Forelimb muscle (tissue), 1 donor: ENCODE results near the gene HEPHL1. TPM values are rescaled to one million over a fixed set of nuclear protein-coding genes. Genes with fewer than 3 reads are reported as not detected.

Experiments
- DNase-seq: peaks from one replicate; pipeline ENCODE4 v3.0.0-alpha.2; 2013; ENCODE audit warnings: low read depth
- polyA plus RNA-seq: library from polyadenylated mRNA; unstranded; fragments of 120-200 nt; gene quantifications from one replicate; pipeline ENCODE4 v1.2.1, GENCODE V29; 2013; ENCODE audit not compliant: insufficient read length

The HEPHL1 gene
- polyA plus RNA-seq, 1 donor = 0.04 TPM

DNA sequence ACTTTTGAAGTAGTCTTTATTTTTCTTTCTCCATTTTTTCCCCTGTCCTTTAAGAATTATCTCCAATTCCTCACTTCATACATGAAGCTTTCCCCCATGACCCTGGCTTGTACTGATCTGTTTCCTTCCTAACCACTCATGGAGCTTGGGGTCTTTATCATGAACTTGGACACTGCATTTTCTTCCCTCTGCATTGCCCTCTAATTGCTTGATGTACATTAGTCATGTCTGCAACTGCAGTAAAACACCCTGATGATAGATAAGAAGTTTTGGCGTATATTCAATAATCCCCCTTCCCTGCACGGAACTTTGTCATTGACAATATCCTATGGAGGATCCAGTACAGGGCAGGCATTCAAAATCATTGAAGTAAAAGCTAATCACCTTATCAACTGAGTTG, 3.4 kb downstream of the HEPHL1 start:
- no peak for DNase-seq

- DNase-seq = no peak
These were observed 4.7 kb downstream of the HEPHL1 start for GRCh38 chr11:94025690-94026394.

DNA sequence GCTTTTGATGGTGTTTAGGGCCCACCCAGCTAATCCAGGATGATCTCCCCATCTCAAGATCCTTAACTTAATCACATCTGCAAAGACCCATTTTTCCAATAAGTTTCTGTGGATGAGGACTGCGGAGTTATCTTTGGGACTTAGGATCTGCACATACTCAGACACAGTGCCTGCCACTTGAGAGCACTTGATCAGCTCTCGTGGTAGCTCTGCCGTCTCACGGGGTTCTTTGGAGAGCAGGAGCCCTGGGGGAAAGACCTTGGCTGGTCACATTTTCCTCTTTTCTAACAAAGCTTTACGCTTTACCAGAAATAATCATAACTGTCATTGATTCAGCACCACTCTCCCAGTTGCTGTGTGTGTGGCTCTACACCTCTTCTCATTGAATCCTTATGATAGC, 6.1 kb downstream of the HEPHL1 start:
- DNase-seq = no peak

GRCh38 chr11:94028436-94028835, 7.3 kb downstream of the HEPHL1 start:
- no peak for DNase-seq

DNA sequence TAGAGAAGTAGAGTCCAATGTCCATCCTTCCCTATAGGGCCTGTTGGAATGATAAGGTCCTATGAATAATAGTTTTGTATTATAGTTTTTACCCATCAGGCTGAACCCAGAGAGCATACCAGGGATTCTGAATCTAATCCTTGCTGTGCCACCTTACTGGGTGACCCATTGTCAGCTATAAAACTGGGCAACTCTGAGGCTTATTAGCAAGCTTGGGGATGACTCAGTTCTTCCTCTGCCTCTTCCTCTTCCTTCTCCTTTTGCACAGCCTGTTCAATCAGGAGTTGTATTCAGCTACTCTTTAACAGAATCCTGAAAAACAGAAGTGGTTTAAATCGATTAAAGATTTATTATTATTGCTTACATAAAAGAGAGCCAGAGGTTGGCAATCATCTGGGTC, 8.9 kb downstream of the HEPHL1 start:
- DNase-seq = no peak

DNA sequence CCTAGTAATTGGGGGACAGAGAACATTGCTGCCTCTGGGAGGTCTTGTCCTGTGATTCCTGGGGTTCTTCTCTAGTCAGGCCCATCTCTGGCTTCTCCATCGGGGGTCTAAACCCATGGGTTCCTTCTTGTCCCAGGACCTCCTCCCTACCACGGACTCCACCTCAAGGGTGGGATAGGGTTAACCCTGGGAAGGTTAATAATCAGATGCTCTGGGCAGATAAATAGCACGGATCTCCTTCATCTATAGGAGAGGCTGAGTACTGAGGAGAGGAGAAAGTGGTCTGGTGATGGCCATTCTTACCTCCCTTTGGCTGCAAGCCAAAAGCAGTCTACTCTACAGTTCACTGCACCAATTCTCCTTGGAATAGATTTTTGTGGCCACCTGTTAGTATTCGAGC, 10.5 kb downstream of the HEPHL1 start:
- DNase-seq = no peak

DNA sequence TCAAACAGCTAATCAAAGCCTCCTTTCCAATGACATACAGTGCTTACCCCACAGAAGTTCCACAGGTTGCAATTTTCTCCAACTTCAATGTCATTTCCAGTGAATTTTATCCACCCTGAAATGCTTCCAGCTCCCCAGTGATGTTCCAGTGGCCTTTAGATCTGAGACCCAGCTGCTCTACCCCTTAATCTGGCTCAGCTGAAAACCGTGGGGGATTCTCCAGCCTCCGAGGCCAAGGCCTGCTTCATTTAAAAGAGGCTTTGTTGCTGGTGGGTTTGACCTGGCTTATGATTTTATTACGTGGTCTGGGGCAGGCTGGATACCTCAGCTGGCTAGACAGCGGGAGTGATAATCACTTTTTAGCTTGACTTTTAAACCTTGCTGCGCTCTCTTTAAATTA, 10.9 kb downstream of the HEPHL1 start:
- DNase-seq = no peak

GRCh38 chr11:94032725-94033124, 11.6 kb downstream of the HEPHL1 start:
- DNase-seq = no peak

GRCh38 chr11:94034207-94034606, 13.1 kb downstream of the HEPHL1 start:
- no peak for DNase-seq

GRCh38 chr11:94036096-94036495, 14.9 kb downstream of the HEPHL1 start:
- no peak for DNase-seq

DNA sequence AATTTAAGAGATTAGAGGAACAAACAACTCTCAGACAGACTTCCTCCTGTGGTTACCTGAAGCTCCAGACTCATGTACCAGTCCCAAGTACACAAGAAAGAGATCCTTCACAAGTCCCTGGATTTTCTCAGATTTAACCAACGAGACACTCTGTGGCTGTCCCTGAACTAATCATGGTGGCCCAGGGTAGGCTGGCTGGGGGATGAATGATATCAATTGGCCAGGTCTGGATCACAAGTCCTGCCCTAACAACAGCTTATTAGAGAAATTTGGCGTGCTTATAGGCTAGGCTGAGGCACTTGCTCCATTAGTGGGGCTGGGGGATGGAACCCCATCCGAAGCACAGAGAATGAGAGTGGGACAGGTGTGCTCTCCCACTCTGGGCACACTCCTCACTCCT, 22.1 kb downstream of the HEPHL1 start:
- no peak for DNase-seq

DNA sequence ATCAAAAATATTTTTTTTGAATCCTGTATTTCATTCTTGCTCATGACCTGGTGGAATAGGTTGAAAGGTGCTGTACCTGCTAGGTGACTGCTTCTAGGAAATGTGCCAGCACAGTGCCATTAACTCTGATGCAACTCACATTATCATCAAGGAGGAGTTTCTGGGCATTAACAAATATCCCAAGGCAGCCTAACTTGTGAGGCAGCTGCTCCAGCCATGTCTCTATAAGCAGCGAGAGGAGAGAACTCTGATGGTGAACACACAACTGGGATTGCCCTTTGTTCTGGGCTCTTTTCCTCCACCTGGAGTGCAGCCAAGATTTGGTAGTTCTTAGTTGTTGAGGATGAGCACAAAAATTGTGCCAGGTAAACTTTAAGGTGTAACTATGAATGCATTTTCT, 25.6 kb downstream of the HEPHL1 start:
- no peak for DNase-seq

GRCh38 chr11:94048032-94048709, 27.0 kb downstream of the HEPHL1 start:
- DNase-seq = no peak

- DNase-seq = no peak
These were observed 28.2 kb downstream of the HEPHL1 start for GRCh38 chr11:94049351-94049750.

DNA sequence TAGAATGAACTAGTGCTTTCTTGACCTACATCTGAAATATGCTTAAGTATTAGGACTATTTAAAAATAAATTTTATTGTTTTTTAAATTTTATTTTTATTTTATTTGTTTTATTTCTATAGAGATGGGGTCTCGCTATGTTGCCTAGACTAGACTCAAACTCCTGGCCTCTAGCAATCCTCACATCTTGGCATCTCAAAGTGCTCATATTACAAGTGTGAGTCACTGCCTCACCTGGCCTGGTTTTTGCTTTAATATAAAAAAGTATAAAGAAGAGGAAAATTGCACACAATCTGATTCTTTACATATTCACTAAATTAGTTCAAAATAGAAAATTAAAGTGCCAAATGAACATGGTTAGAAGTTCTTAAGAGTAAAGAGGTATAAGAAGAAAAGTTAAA, 37.5 kb downstream of the HEPHL1 start:
- DNase-seq = no peak

DNA sequence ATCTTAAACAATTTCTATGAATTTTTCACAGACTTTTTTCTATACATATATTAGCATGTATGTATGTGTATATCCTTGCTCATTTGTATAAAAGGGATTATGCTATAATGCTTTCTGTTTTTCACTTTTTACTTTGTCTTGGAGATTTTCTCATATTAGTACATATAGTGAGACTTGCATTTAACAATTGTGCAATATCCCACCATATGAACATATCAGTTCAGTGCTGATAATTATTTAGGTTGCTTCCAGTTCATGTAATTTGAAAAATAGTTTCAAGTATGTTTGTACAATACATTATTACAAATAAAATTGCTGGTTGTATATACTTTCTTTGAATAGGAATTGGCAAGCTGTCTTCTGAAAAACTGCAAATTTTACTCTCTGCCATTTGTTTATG, 37.9 kb downstream of the HEPHL1 start:
- DNase-seq = no peak

DNA sequence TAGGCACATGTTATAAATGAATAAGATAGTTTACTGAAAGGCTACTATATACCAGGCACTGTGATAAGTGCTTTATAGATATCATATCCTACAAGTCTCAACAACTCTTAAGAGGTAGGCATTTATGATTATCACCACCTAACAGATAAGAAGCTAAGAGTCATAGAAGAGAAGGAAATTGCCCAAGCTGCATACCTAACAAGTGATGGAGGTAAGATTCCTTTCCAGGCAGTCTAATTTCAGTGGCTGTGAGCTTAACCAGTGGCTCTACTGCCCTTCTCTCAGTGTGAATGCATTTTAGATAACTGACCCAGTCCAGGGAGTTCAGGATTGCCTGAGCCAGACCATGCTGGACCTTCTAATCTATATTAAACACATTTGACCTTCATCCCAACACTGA, 39.2 kb downstream of the HEPHL1 start:
- no peak for DNase-seq

GRCh38 chr11:94062360-94062759, 41.2 kb downstream of the HEPHL1 start:
- no peak for DNase-seq

GRCh38 chr11:94066901-94067429, 45.8 kb downstream of the HEPHL1 start:
- DNase-seq = no peak

- DNase-seq = no peak
These were observed 47.6 kb downstream of the HEPHL1 start for GRCh38 chr11:94068764-94069163.

- no peak for DNase-seq
These were observed 56.6 kb downstream of the HEPHL1 start for GRCh38 chr11:94077552-94078293.

DNA sequence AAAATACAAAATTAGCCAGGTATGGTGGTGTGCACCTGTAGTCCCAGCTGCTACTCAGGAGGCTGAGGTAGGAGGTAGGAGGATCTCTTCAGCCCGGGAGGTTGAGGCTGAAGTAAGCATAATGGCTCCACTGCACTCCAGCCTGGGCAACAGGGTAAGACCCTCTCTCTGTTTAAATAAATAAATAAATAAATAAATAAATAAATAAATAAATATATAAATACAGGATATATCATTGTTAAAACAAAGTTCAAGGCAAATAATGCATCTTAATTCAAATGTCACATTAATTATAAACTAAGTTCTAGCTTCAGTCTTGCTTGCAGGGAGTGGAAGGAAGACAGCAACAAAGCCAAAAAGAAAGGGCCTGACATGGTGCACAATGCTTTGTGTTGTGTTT, 63.0 kb downstream of the HEPHL1 start:
- no peak for DNase-seq

GRCh38 chr11:94088906-94089305, 67.8 kb downstream of the HEPHL1 start:
- no peak for DNase-seq
